ENCODE measurements around the gene TEX38.

DNA sequence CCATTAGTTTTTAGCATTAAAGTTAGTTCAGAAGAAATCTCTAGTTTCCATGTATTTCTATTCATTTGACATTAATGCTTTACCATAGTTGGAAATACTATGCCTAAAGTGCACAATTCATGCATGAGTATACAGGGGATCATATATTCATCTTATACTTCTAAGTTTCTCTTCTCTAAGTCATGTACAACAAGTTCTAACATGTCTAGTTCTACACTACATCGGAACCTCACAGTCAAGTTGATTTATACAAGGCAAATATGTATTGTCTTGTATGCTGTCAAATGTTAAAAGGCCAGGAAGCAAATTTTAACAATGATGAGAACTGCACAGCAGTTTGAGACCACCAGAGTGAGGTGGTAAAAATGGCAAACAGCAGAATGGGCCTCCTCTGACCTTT, 32.1 kb upstream of the TEX38 start:
- TF ChIP-seq POLR2A (IDR thresholded peaks at IDR 0.05): no peak
- no peak for TF ChIP-seq CTCF (IDR thresholded peaks at IDR 0.05)
